ENCODE results near the gene CRELD1.

CRELD1 gene

GRCh38 chr3:9916346-9916733 lies 17.3 kb upstream of the CRELD1 start:
- TF ChIP-seq MYC (IDR thresholded peaks at IDR 0.05; ENCODE audit: low read depth, low read length) (no peak), POLR2A (IDR thresholded peaks at IDR 0.05; ENCODE audit: extremely low read depth, insufficient read length) (no peak), MAX (IDR thresholded peaks at IDR 0.05; ENCODE audit: low read depth, low read length) (no peak), CTCF (IDR thresholded peaks at IDR 0.05; ENCODE audit: low read depth, low read length) (no peak)
- DNase-seq (ENCODE audit: low read depth): no peak
- H3K4me3 ChIP-seq (ENCODE audit: low read depth, low read length): peak overlapping the region; percentile 65

- peak within 1 kb of the TSS; percentile 65 for H3K4me3 ChIP-seq (ENCODE audit: low read depth, low read length)
- peak; percentile 59 for DNase-seq (ENCODE audit: low read depth)
- TF ChIP-seq MYC (IDR thresholded peaks at IDR 0.05; ENCODE audit: low read depth, low read length): no peak
- TF ChIP-seq CTCF (IDR thresholded peaks at IDR 0.05; ENCODE audit: low read depth, low read length): no peak
- TF ChIP-seq POLR2A (IDR thresholded peaks at IDR 0.05; ENCODE audit: extremely low read depth, insufficient read length): no peak
- TF ChIP-seq MAX (IDR thresholded peaks at IDR 0.05; ENCODE audit: low read depth, low read length): no peak
These were observed 16.6 kb upstream of the CRELD1 start, which contains the start of gene IL17RC for GRCh38 chr3:9916734-9917680. TSS of gene IL17RC (plus strand) at chr3:9917098. CDS start at chr3:9917316, 218 bp downstream.

GRCh38 chr3:9917820-9918219 lies 15.8 kb upstream of the CRELD1 start:
- TF ChIP-seq MAX (IDR thresholded peaks at IDR 0.05; ENCODE audit: low read depth, low read length): no peak
- TF ChIP-seq POLR2A (IDR thresholded peaks at IDR 0.05; ENCODE audit: extremely low read depth, insufficient read length): no peak
- TF ChIP-seq CTCF (IDR thresholded peaks at IDR 0.05; ENCODE audit: low read depth, low read length): no peak
- no peak for TF ChIP-seq MYC (IDR thresholded peaks at IDR 0.05; ENCODE audit: low read depth, low read length)
- H3K4me3 ChIP-seq (ENCODE audit: low read depth, low read length): no peak overlapping the region
- DNase-seq (ENCODE audit: low read depth): no peak

GRCh38 chr3:9918261-9919038 lies 15.2 kb upstream of the CRELD1 start:
- no peak for DNase-seq (ENCODE audit: low read depth)
- no peak overlapping the region for H3K4me3 ChIP-seq (ENCODE audit: low read depth, low read length)
- no peak for TF ChIP-seq MYC (IDR thresholded peaks at IDR 0.05; ENCODE audit: low read depth, low read length)
- TF ChIP-seq POLR2A (IDR thresholded peaks at IDR 0.05; ENCODE audit: extremely low read depth, insufficient read length): no peak
- TF ChIP-seq MAX (IDR thresholded peaks at IDR 0.05; ENCODE audit: low read depth, low read length): no peak
- no peak for TF ChIP-seq CTCF (IDR thresholded peaks at IDR 0.05; ENCODE audit: low read depth, low read length)

GRCh38 chr3:9928158-9928557 lies 5.5 kb upstream of the CRELD1 start:
- TF ChIP-seq MAX (IDR thresholded peaks at IDR 0.05; ENCODE audit: low read depth, low read length): no peak
- no peak for TF ChIP-seq MYC (IDR thresholded peaks at IDR 0.05; ENCODE audit: low read depth, low read length)
- TF ChIP-seq CTCF (IDR thresholded peaks at IDR 0.05; ENCODE audit: low read depth, low read length): no peak
- no peak for TF ChIP-seq POLR2A (IDR thresholded peaks at IDR 0.05; ENCODE audit: extremely low read depth, insufficient read length)
- DNase-seq (ENCODE audit: low read depth): no peak
- H3K4me3 ChIP-seq (ENCODE audit: low read depth, low read length): no peak overlapping the region

Measured in NB4 (cell line).